Aortic smooth muscle cell (primary cell): ENCODE results near the gene ZNHIT6. TPM values are rescaled to one million over a fixed set of nuclear protein-coding genes. Genes with fewer than 3 reads are reported as not detected.

ENCODE experiments used
- total RNA-seq: library from RNA; depleted of rRNA; stranded (reverse); fragments of >200 nt; gene quantifications from 2 replicates; pipeline ENCODE4 v1.2.3, GENCODE V29; 2014

ZNHIT6 gene, protein sequence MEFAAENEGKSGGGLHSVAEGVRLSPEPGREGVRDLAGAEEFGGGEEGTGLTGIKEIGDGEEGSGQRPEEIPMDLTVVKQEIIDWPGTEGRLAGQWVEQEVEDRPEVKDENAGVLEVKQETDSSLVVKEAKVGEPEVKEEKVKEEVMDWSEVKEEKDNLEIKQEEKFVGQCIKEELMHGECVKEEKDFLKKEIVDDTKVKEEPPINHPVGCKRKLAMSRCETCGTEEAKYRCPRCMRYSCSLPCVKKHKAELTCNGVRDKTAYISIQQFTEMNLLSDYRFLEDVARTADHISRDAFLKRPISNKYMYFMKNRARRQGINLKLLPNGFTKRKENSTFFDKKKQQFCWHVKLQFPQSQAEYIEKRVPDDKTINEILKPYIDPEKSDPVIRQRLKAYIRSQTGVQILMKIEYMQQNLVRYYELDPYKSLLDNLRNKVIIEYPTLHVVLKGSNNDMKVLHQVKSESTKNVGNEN
- total RNA-seq = 13.7 and 14.5 TPM in 2 replicates

DNA sequence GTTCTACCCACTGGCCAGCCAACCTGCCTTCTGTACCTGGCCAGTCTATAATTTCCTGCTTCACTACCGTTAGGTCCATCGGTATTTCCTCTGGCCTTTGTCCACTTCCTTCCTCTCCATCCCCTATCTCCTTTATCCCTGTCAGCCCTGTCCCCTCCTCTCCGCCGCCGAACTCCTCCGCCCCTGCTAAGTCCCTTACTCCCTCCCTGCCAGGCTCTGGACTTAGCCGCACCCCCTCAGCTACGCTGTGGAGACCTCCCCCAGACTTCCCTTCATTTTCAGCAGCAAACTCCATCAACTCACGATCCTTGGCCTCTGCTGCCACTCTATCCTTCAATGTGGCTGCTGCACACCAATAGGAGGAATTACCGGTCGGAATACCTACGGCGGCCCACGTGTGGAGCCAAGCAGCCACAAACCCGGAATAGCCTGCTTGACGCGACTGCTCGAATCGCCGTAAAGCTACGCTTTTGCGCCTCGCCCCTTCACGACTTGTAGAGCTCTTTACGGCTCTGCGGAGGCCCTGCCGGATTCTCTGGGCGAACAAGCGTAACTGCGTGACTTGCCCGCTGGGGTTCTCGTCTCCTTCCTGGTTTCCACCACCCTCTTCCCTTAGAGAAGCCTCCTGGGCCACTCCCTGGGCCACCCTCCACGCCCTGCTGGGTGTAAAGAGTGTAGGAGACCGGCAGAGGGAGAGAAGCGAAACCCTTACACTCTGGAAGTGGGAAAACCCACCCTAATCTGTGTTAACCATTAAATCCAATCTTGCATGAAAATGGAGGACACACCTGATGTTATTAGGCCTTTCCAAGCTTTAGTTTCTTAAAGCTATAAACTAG lies at the start of gene ZNHIT6:
Gene ZNHIT6 (minus strand): TSS at position 444 of the 839 bp plus-strand sequence. CDS start 149 bp downstream, at position 295.

Other genes with a start within 250 kb of the ZNHIT6 start
- gene DDAH1, start 243.3 kb downstream of the ZNHIT6 start, total RNA-seq = 32.9 and 46.8 TPM in 2 replicates
- 48.0 and 246 TPM in 2 replicates for gene CCN1, start 127.7 kb downstream of the ZNHIT6 start, total RNA-seq